Fibroblast of lung (primary cell): ENCODE measurements around the gene FAAH2. TPM values are rescaled to one million over a fixed set of nuclear protein-coding genes. Genes with fewer than 3 reads are reported as not detected.
"Not testable (repeated sequence)": the region's sequence is repeated elsewhere in the genome, so short reads cannot be mapped to it uniquely, and the experiment has no call there.

Source experiments
- DNase-seq, 2 donors: peaks; one replicate each; pipeline versions ENCODE4 v3.0.0 to v3.0.0-alpha.2; 2010; ENCODE audit warnings: low read depth in 2 of 2
- H2AFZ ChIP-seq: 2 replicates; pipeline ENCODE4 v1.5.1; 2012; ENCODE audit warnings: low read length, control low read depth, inconsistent platforms
- H3K27ac ChIP-seq: 2 replicates; pipeline ENCODE4 v1.5.1; 2011; ENCODE audit warnings: low read length, control low read depth; ENCODE audit not compliant: insufficient read depth
- H3K27me3 ChIP-seq: 2 replicates; pipeline ENCODE4 v1.5.1; 2011; ENCODE audit warnings: mild to moderate bottlenecking, low read length; ENCODE audit not compliant: control insufficient read depth, insufficient read depth
- H3K36me3 ChIP-seq: 2 replicates; pipeline ENCODE4 v1.5.1; 2011; ENCODE audit warnings: low read length; ENCODE audit not compliant: control insufficient read depth, insufficient read depth
- H3K4me1 ChIP-seq: 2 replicates; pipeline ENCODE4 v1.5.1; 2011; ENCODE audit warnings: low read length; ENCODE audit not compliant: control insufficient read depth, insufficient read depth; ENCODE audit errors: extremely low read depth
- H3K4me2 ChIP-seq: 2 replicates; pipeline ENCODE4 v1.5.1; 2011; ENCODE audit warnings: low read length, control low read depth; ENCODE audit not compliant: insufficient read depth; ENCODE audit errors: extremely low read depth
- H3K4me3 ChIP-seq, 4 experiments: fragments of 200-600 bp in 1 of 4; sonication (generic) in 1 of 4; replicated peaks in 1 of 4; 2 replicates each; pipeline ENCODE4 v1.5.1; 2011 to 2016; ENCODE audit warnings: low read length in 4 of 4, low read depth in 3 of 4, mild to moderate bottlenecking in 3 of 4, control low read depth in 2 of 4, inconsistent platforms in 1 of 4, mixed read lengths in 1 of 4; ENCODE audit not compliant: insufficient read depth in 1 of 4; ENCODE audit errors: control extremely low read depth in 1 of 4
- H3K79me2 ChIP-seq: 2 replicates; pipeline ENCODE4 v1.5.1; 2012; ENCODE audit warnings: mild to moderate bottlenecking, low read length, inconsistent platforms; ENCODE audit not compliant: control insufficient read depth, insufficient read depth
- H3K9ac ChIP-seq: 2 replicates; pipeline ENCODE4 v1.5.1; 2011; ENCODE audit warnings: mild to moderate bottlenecking, low read length, control low read depth; ENCODE audit not compliant: insufficient read depth
- H3K9me3 ChIP-seq: 2 replicates; pipeline ENCODE4 v1.5.1; 2012; ENCODE audit warnings: low read depth, low read length; ENCODE audit not compliant: control insufficient read depth, insufficient read depth
- H4K20me1 ChIP-seq: 2 replicates; pipeline ENCODE4 v1.5.1; 2011; ENCODE audit warnings: low read length; ENCODE audit not compliant: control insufficient read depth, insufficient read depth; ENCODE audit errors: extremely low read depth
- EZH2 ChIP-seq: IDR thresholded peaks from 2 replicates; pipeline ENCODE4 v1.5.1; 2012; ENCODE audit warnings: low read length, control low read depth, mild to moderate bottlenecking; ENCODE audit errors: missing control alignments
- polyA plus RNA-seq, 2 donors: library from polyadenylated mRNA; depleted of rRNA in 1 of 2; stranded (reverse) in 1 of 2; unstranded in 1 of 2; fragments of >200 nt; gene quantifications; 2 replicates each; pipeline ENCODE4 v1.2.1, GENCODE V29; 2011 to 2012; ENCODE audit warnings: missing spikeins in 1 of 2
- total RNA-seq: library from RNA; depleted of rRNA; stranded (reverse); fragments of >200 nt; gene quantifications from 2 replicates; pipeline ENCODE4 v1.2.1, GENCODE V29; 2014
- TF ChIP-seq, protein P1 (sequence below), 2 donors: IDR thresholded peaks in 1 of 2; conservative IDR thresholded peaks in 1 of 2; 1 replicate in 1 of 2; 2 replicates in 1 of 2; pipeline ENCODE4 v1.5.1; 2011 to 2012; ENCODE audit warnings: low read length in 2 of 2, control low read depth in 1 of 2, inconsistent platforms in 1 of 2, low read depth in 1 of 2, mild to moderate bottlenecking in 1 of 2

Gene FAAH2
- total and polyA plus RNA-seq, 2 donors (not counting 1 experiment from before 2014, with no cell fraction given) = 0.02 to 0.33 TPM

DNA sequence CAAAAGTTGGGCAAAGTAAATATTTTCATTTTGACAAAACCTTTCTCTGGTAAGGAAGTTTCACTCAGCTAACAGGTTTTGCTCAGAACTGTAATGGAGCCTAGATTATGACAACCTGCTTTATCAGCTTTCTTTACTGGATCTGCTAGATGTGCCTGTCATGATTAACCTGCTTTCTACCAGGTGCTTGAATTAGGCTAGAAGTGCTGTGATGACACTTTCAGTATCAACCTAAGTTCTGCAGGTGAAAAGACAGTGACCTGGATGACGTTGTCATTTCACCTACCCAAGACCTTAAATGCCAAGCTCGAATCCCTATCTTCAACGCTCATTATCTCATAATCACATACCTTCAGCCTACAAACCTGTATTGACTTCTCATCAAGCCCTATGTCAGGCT, 1.5 kb upstream of the FAAH2 start:
- H3K4me2 ChIP-seq = no peak overlapping the region
- no peak for DNase-seq
- no peak overlapping the region for H2AFZ ChIP-seq
- no peaks in the 10 kb centered on the region for H3K36me3 ChIP-seq
- H4K20me1 ChIP-seq = no peaks in the 10 kb centered on the region
- no peak overlapping the region for H3K4me3 ChIP-seq
- no peaks in the 10 kb centered on the region for H3K27me3 ChIP-seq
- H3K9ac ChIP-seq = no peak overlapping the region
- TF ChIP-seq, protein P1, sequence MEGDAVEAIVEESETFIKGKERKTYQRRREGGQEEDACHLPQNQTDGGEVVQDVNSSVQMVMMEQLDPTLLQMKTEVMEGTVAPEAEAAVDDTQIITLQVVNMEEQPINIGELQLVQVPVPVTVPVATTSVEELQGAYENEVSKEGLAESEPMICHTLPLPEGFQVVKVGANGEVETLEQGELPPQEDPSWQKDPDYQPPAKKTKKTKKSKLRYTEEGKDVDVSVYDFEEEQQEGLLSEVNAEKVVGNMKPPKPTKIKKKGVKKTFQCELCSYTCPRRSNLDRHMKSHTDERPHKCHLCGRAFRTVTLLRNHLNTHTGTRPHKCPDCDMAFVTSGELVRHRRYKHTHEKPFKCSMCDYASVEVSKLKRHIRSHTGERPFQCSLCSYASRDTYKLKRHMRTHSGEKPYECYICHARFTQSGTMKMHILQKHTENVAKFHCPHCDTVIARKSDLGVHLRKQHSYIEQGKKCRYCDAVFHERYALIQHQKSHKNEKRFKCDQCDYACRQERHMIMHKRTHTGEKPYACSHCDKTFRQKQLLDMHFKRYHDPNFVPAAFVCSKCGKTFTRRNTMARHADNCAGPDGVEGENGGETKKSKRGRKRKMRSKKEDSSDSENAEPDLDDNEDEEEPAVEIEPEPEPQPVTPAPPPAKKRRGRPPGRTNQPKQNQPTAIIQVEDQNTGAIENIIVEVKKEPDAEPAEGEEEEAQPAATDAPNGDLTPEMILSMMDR (conservative IDR thresholded peaks at IDR 0.05 in 1 of 2, IDR thresholded peaks at IDR 0.05 in 1 of 2; ENCODE audit: low read depth in 1 of 2, low read length in 2 of 2) = no peak
- no peak for TF ChIP-seq EZH2
- H3K79me2 ChIP-seq = no peaks in the 10 kb centered on the region
- no peaks in the 10 kb centered on the region for H3K9me3 ChIP-seq
- H3K27ac ChIP-seq = no peak overlapping the region
- no peaks in the 10 kb centered on the region for H3K4me1 ChIP-seq

DNA sequence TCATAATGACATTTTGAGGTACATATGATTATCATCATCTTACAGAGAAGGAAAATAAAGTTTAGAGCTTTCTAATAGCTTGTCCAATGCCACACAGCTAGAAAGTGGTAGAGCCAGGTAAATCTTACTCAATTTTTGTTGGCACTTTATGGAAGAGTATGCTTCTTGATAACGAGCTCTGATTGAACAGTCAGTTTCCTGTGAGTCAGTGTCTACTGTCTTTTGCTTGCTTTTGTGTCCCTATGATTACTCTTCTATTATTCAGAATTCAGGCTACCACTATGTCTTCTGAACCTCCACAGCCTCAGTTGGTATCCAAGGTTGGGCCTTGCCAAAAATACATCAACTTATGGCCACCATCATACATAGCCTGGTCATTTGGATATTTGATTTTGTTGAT, 2.6 kb downstream of the FAAH2 start:
- H4K20me1 ChIP-seq = no peaks in the 10 kb centered on the region
- H3K9ac ChIP-seq = no peak overlapping the region
- no peak overlapping the region for H2AFZ ChIP-seq
- H3K27me3 ChIP-seq = no peaks in the 10 kb centered on the region
- DNase-seq = no peak
- no peak overlapping the region for H3K27ac ChIP-seq
- H3K4me3 ChIP-seq = no peak overlapping the region
- TF ChIP-seq EZH2 = no peak
- TF ChIP-seq, protein P1 (conservative IDR thresholded peaks at IDR 0.05 in 1 of 2, IDR thresholded peaks at IDR 0.05 in 1 of 2; ENCODE audit: low read depth in 1 of 2, low read length in 2 of 2) = no peak
- H3K36me3 ChIP-seq = no peaks in the 10 kb centered on the region
- H3K4me1 ChIP-seq = no peaks in the 10 kb centered on the region
- H3K9me3 ChIP-seq = no peaks in the 10 kb centered on the region
- no peak overlapping the region for H3K4me2 ChIP-seq
- H3K79me2 ChIP-seq = no peaks in the 10 kb centered on the region

DNA sequence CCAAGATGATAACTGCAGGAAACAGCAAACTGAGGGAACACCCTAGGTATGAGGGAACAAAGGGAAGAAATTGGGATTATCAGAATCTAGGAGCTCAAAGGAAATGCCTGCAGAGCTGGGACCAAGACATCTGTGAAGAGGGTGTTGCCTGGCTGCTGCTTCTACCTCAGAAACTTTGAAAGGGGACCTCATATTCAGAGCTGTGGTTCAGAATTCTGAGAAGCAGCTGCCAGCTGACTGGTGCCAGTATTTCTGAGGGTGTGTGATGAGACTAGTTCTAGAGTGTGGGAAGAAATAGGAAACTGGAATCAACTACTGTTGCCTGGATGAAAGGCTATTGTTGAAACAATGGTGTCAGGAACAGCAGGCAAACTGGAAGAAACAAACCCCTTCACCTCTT, 8.5 kb downstream of the FAAH2 start:
- no peaks in the 10 kb centered on the region for H4K20me1 ChIP-seq
- no peaks in the 10 kb centered on the region for H3K79me2 ChIP-seq
- H3K4me2 ChIP-seq = no peak overlapping the region
- TF ChIP-seq, protein P1 (conservative IDR thresholded peaks at IDR 0.05 in 1 of 2, IDR thresholded peaks at IDR 0.05 in 1 of 2; ENCODE audit: low read depth in 1 of 2, low read length in 2 of 2) = no peak
- no peak for TF ChIP-seq EZH2
- H3K4me1 ChIP-seq = no peaks in the 10 kb centered on the region
- H3K36me3 ChIP-seq = no peaks in the 10 kb centered on the region
- DNase-seq = no peak
- H3K4me3 ChIP-seq = no peak overlapping the region
- H3K9ac ChIP-seq = no peak overlapping the region
- no peaks in the 10 kb centered on the region for H3K9me3 ChIP-seq
- no peak overlapping the region for H2AFZ ChIP-seq
- H3K27me3 ChIP-seq = no peaks in the 10 kb centered on the region
- H3K27ac ChIP-seq = no peak overlapping the region

DNA sequence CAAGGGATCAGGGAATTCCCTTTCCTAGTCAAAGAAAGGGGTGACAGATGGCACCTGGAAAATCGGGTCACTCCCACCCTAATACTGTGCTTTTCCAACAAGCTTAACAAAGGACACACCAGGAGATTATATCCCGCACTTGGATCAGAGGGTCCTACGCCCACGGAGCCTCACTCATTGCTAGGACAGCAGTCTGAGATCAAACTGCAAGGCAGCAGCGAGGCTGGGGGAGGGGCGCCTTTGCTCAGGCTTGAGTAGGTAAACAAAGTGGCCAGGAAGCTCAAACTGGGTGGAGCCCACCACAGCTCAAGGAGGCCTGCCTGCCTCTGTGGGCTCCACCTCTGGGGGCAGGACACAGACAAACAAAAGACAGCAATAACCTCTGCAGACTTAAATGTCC, 9.2 kb downstream of the FAAH2 start:
- not testable (repeated sequence) for H3K79me2 ChIP-seq, H3K36me3 ChIP-seq, H3K27me3 ChIP-seq, H3K9me3 ChIP-seq, H3K27ac ChIP-seq, H3K4me1 ChIP-seq, H4K20me1 ChIP-seq, DNase-seq, H3K4me3 ChIP-seq, H3K9ac ChIP-seq, H2AFZ ChIP-seq, H3K4me2 ChIP-seq
